CD4-positive, alpha-beta T cell treated with Interleukin-4 for 4 hours (primary cell): ENCODE results near the gene MSH2.

Experiments
- DNase-seq: peaks from one replicate; pipeline ENCODE4 v3.0.0-alpha.2; 2020

Gene MSH2

GRCh38 chr2:47510745-47511144, 107.8 kb downstream of the MSH2 start:
- no peak for DNase-seq

- DNase-seq: no peak
These were observed 109.7 kb downstream of the MSH2 start for GRCh38 chr2:47512581-47513083.

DNA sequence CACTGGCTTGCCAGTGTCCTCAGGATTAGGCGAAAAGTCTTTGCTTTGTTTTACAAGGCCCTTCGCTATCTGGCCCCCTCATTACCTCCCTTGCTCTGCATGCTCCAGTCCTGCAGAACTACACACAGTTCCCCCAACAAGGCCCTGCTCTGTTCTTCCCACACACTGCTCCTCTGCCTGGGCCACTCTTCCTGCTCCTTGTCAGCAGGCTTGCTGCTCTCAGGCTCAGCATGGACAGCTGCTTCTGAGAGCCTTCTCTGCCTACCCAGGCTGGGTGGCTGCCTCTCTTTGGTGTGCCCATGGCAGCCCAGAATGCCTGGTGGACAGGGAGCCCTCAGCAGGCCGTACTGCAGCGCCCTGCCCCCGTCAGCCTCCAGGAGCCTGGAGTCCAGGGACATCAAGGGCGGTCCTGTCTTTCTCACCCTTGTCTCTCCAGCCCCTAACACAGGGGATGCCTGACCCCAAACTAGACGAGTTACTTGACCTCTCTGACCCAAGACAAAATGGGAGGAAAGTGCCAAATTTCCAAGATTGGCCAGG, 111.1 kb downstream of the MSH2 start:
- DNase-seq: no peak

DNA sequence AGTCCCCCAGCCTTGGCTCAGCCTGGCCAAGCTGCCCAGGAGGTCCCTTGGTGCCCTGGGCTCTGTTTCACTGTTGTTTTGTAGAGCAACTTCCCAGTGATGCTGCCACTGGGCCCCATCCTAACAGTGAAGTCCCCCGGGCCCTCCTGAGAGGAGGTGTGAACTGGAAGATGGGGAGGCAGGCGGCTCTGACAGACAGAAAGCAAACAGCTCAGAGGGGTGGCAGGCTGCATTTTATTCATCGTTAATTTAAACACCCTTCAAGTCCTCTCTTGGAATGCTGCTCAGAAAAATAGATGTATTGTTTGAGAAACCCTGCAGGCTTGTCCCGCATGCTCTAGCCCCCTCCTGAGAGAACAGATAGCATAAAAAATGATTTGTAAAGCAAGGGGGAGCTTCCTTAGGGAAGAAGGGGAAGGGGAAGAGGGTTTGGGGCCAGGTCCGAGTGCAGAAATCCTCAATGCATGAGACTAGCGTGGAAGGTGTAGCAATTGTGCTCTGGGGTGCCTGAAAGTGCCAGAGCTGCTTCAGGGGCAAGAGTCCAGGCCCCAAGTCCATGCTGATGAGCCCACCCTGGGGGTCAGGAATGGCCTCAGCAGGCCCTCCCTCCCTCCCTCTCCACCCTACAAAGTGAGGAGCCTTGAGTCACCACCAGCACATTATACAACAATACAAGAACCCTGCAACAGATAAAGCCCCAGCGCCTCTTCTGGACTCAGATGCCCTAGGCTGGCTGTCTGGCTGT, 113.6 kb downstream of the MSH2 start:
- DNase-seq: no peak

DNA sequence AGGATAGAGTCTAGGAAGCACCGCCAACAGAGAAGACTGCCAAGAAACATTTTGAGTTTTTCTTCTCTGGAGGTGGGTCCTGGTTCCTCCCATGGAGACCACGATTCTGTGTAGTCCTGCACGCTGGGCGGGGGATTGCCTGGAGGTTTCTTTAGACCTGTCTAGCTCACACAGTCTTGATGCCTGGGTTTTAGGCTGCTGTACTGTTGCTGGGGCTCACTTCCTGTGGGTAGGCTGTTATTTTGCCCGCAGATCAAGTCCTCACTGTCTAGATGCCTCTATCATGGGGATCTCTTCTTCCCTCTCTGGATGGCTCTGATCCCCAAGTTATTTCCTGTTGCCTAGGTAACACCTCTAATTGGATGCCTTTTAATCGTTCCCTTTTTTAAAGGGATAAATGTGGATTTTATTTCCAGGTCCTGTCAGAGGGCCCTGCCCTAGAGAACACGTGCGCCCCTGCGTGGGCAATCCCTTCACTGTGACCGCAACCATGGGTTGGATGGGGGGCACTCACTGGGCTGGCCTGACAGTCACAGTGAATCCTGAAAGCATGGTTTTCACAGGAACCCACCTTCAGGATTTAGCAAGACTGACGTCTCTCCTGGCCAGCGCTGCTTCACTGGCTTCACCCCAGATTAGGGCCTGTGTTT, 115.7 kb downstream of the MSH2 start:
- DNase-seq: no peak

GRCh38 chr2:47519147-47519537, 116.2 kb downstream of the MSH2 start:
- DNase-seq: no peak

- no peak for DNase-seq
These were observed 116.8 kb downstream of the MSH2 start for GRCh38 chr2:47519604-47520301.

- no peak for DNase-seq
These were observed 117.3 kb downstream of the MSH2 start for GRCh38 chr2:47520302-47520630.

DNA sequence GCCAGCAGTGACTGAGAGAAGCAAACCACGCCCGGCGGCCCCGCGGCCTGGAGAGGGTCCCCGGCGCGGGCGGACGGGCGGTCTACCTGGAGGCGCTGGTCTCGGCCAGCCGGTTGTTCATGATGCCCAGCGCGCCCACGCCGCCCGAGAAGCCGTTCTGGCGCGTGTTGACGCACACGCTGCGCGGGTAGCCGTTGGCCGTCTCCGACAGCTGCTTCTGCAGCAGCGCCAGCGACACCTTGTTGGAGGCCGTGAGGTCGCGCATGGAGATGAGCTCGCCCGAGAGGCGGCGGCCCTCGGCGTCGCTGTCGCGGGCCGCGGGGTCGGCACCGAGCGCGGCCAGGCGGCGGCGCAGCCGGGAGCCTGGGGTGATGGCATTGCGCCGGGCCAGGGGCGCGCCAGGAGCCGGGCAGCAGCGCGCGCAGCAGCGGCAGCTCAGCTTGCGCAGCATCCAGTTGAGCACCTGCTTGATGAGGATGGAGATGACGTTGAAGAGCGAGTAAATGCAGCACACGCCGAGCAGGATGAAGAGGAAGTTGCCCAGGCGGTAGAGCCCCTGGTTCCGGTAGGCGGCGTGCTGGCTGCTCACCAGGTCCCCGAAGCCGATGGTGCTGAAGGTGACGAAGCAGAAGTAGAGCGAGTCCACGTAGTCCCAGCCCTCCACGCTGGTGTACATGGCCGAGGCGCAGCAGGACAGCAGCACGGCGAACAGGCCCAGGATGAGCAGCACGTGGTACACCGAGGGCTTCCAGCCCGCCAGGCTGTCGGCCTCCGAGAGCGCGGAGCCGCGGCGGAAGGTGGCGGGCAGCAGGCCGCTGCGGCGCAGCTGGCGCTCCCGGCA, 118.1 kb downstream of the MSH2 start:
- DNase-seq: peak; percentile 73

GRCh38 chr2:47521666-47522285, 118.8 kb downstream of the MSH2 start:
- no peak for DNase-seq

GRCh38 chr2:47525167-47525566, 122.2 kb downstream of the MSH2 start:
- no peak for DNase-seq

- no peak for DNase-seq
These were observed 125.5 kb downstream of the MSH2 start for GRCh38 chr2:47528455-47528854.

DNA sequence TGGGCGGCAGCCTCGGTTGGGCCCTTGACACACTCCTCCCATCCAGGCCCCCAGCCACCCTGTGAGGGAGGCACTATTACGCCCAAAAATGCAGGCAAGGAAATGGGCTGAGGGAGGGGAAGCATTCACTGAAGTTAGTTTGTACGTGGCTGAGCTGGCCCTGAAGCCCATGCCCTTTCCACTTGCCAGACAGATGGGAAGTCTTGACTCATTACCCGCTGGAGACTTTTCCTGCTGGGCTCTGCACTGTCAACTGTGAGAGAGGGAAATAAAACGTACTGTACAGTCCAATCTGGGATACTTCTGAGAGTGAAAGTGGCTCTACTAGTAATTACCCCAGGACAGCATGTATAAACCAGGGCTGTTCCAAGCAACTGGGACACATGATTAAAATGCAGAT, 125.9 kb downstream of the MSH2 start:
- no peak for DNase-seq

DNA sequence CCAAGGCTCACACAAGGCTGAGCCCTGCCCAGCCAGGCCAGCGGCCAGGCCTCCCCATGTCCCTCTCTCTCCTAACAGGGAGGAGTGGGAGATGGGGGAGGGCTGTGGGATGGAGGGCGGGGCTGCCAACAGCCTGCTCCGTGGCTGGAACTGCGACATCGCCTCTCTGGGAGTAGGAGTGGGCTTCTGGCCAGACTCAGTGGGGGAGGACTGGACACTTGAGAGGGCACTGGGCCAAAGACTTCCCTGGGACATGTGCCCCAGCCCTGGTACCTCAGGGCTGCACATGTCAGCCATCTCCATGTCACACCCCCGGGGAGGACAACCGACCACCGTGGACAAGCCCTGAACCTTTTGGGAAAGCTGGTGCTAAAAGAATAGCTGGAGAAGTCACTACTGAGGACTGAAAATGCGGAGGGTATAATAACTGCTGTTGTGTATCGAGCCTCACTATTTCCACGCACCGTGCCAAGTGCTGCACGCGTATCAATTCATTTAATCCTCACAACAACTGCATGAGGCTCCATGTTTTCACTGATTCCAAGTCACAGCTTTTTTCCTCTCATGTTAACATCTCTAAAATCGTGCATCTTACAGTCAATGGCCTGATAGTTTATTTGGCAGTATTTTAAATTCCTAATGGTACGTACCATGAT, 127.3 kb downstream of the MSH2 start:
- DNase-seq: no peak

GRCh38 chr2:47531378-47532042, 128.6 kb downstream of the MSH2 start:
- no peak for DNase-seq
